Measurements from ENCODE around the gene HNMT.

DNA sequence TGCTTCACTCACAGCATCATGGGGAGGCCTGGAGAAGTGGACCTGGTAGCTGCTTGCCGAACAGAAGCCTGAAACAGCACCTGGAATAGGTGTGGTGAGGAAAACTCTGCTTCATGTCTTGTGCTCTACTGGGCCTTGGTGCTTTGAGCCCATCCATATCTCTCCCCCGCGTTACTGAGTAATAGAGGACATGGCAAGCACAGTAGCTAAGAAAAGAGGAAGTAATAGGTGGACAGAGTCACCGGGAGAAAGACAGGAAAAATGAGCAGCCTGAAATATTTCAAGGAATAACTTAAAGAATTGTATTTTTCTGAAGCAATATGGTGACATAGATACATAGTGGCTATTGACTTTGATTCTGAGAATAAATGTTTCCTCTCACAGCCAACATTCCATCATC lies 14.0 kb upstream of the HNMT start:
- TF ChIP-seq, protein P1, sequence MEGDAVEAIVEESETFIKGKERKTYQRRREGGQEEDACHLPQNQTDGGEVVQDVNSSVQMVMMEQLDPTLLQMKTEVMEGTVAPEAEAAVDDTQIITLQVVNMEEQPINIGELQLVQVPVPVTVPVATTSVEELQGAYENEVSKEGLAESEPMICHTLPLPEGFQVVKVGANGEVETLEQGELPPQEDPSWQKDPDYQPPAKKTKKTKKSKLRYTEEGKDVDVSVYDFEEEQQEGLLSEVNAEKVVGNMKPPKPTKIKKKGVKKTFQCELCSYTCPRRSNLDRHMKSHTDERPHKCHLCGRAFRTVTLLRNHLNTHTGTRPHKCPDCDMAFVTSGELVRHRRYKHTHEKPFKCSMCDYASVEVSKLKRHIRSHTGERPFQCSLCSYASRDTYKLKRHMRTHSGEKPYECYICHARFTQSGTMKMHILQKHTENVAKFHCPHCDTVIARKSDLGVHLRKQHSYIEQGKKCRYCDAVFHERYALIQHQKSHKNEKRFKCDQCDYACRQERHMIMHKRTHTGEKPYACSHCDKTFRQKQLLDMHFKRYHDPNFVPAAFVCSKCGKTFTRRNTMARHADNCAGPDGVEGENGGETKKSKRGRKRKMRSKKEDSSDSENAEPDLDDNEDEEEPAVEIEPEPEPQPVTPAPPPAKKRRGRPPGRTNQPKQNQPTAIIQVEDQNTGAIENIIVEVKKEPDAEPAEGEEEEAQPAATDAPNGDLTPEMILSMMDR (IDR thresholded peaks at IDR 0.05): no peak
- no peak for TF ChIP-seq POLR2A (IDR thresholded peaks at IDR 0.05)

All from heart left ventricle (tissue), 13 donors.